Stimulated activated CD8-positive, alpha-beta memory T cell treated with anti-CD3 and anti-CD28 coated beads, Interleukin-12 subunit alpha, Interleukin-12 subunit beta, amount 100 ng/mL, for 4 hours (primary cell): ENCODE data around the gene ST6GALNAC4.

ENCODE experiments used
- DNase-seq: peaks from one replicate; pipeline ENCODE4 v3.0.0-alpha.2; 2020; ENCODE audit warnings: low read depth

Gene ST6GALNAC4

DNA sequence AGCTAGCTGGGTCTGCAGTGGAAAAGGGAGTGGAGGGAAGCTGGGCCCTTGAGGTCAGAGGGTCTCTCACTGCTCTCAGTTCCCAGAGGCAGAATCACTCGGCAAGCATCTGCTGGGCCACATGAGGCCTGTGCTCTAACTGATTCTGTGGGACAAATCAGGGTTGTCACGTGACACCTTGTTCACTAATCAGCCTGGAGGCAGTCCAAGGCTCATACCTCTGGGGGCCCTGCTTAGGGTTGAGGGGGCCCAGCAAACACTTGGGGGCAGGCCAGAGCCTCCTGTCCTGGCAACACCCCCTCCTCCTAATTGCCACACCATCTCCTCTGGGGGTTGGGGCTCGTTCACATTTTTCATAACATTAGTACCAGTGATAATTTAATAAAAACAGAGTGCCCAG, 29.9 kb upstream of the ST6GALNAC4 start:
- no peak for DNase-seq

DNA sequence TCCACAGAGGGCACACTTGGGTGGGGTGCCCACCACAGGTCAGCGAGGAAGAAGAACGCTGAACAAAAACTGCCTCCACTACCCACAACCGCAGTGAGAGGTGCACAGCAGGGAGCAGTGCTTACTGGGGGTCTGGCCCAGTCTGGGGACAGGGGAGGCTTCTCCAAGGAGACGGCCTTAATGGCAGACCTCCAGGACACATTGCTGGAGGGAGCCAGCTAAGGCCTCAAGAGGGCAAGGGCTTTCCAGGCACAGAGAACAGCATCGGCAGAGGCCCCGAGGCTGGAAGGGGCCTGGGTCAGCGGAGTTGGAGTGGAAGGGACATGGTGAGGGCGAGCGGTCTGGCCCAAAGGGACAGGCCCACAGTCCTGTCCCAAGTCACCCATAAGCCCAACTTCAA, 29.1 kb upstream of the ST6GALNAC4 start:
- no peak for DNase-seq

- DNase-seq = no peak
These were observed 28.5 kb upstream of the ST6GALNAC4 start for GRCh38 chr9:127945338-127945737.

DNA sequence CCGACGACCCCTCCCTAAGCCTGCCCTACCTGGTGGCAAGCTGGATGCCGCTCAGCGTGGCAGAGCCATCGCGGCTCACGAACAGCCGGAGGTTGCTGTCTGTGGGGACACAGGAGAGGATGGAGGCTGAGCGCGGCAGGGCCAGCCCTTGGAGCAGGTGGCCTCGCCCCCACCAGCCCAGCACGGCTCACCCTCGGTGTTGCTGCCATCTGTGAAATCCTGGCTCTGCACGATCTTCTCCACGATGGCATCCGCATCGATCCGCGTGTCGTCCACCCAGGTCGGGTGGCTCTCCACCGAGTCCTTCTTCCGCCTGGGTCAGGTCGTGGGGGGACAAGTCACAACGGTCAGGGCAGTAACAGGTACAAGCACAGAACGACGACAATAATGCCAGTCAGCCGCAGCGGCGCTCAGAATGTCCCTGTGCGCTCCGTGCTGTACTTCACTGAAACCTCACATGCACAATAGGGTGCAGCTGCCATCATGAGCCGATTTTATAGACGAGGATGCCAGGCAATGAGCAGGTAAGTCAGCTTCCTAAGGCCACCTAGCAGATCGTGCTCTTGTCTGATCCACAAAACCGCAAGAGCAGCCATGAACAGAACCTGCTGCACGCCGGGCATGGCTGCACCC, 27.9 kb upstream of the ST6GALNAC4 start:
- DNase-seq = no peak

DNA sequence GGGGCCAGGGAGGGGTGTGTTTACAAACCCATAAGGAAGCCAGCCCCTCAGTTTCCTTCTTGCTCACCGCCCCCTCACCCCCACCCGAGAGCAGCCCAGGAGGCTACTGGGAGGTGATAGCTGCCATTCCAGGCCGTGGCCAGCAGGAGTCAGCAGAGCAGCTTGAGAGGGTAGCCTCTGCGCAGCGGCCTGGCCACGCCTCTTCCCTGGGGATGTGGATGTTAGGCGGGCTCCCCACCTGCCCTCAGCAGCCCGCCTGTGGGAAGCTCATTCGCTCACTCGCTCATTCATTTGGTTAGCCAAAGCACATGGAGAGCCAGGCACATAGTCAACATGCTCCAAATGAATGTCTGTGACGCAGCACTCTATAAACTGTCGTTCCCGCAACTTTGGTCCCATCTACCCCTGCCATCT, 26.9 kb upstream of the ST6GALNAC4 start:
- peak; percentile 56 for DNase-seq

DNA sequence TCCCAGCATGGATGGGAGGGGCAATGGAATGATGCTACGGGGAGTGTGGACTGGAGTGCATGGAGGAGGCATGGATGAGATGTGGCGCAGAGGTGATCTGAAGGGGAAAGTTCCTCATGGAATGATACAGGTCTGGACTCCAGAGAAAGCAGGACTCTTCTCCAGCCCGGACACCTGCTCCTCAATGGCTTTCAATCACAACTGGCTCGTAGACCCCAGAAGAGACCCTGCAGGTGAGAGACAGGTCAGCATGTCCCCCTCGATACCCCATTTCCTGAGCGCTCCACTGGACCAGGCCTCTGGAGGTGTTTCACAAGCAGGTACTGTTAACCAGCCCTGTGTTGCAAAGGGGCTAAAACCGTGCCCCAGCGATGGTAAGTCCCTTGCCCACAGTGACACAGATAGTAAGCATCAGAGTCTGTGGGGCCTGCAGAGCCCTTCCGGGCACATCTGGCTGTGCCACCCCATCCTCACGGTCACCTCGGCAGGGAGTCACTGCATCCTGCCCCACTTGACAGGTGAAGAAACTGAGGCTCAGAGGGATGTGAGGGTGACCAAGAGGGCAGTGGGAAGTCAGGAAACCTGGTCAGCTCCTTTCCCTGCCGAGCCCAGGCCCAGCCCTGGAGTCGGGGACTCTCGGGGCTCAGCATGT, 26.3 kb upstream of the ST6GALNAC4 start:
- no peak for DNase-seq

GRCh38 chr9:127942216-127943010, 25.6 kb upstream of the ST6GALNAC4 start:
- no peak for DNase-seq

DNA sequence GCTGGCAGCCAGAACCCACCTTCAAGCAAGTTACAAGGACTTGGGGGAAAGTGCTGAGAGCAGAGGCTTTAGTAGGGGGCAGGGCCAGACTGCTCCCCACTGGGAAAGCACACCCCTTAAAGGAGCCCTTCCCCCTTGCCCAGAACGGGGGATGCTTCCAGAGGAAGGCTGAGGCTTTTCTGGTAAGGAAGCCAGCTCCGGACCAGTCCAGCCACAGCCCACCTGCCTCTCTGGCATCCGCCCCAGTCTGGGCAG, 25.0 kb upstream of the ST6GALNAC4 start:
- DNase-seq = no peak

GRCh38 chr9:127941062-127941960, 24.5 kb upstream of the ST6GALNAC4 start:
- DNase-seq = no peak

GRCh38 chr9:127940593-127940992, 23.8 kb upstream of the ST6GALNAC4 start:
- no peak for DNase-seq

DNA sequence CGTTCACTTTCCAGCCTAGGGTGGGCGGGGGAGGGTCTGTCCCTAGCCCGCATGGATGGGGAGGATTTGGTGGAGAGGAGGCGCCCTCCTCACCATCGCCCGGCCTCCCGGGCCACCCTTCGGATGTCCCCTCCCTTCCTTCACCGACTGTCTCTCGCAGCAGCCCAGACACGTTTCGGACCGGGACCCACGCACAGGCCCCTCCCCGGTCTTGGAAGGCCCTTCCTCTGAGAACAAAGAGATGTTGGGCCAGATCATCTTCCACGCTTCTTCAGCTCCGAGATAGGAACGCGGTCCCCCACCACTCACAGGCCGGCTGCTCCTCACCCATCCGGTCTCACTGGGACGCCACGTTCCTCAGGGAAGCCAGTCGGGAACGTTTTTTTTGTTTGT, 21.5 kb upstream of the ST6GALNAC4 start:
- no peak for DNase-seq

- DNase-seq = peak; percentile 74
These were observed 20.8 kb upstream of the ST6GALNAC4 start, which contains the start of gene DPM2 for GRCh38 chr9:127937388-127938297. DPM2 (minus strand) TSS chr9:127937854; CDS start chr9:127937820, 34 bp downstream.

DNA sequence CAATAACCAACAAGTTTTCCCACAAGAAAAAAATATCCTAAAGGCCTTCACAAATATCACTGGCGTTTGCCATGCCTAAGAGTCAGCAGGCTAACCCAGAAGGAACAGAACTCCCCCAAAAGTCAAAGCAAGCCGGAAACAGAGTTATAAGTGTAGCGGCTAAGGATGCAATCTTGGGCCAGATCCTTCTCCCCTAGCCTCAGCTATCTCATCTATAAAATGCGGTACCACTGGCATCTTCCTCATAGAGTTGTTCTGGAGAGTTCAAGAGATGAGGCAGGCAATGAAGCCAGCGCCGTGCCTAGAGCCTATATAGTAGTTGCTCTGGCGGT, 20.2 kb upstream of the ST6GALNAC4 start:
- DNase-seq = no peak

DNA sequence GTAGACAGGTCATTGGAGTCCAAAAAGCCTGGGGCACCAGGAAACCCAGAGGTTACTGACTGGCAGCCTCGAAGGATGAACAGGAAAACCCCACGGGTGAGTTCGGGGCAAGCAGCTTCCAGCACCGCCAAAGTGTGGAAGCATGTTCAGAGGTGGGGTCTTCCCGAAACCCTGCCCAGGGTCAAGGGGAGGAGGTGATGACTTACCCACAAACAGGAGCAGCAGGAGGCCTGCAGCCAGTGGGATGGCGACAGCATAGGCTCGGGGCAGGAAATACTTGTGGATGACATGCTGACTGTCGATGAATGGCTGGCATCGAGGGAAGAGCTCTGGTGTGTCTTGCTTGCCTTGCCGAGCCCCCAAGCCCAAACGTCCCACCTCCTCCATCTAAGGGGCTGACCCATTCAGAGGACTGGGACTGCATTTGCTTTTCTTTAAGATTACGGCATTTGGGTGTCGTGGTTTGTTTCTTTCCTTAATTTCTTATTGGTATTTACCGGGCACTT, 19.6 kb upstream of the ST6GALNAC4 start:
- no peak for DNase-seq

- no peak for DNase-seq
These were observed 19.0 kb upstream of the ST6GALNAC4 start for GRCh38 chr9:127935765-127936221.

DNA sequence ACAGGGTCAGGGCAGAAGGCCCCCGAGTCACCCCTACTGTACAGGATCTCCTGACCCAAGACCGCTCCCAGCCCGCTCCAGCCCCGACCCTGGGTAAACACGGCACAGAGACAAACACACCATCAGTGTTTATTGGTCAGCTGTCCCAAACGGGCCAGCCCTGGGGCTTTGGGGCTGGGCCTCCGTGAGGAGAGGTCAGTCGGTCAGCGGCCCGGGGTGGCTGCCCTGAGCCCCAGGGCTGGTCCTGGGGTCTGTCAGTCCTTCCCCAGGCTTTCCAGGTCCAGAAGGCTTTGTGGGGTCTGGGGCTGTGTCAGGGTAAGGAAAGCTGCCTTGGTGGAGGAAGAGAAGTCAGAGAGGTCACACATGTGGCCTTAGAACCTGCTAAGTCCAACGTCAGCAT, 18.1 kb upstream of the ST6GALNAC4 start:
- no peak for DNase-seq

GRCh38 chr9:127934248-127934647, 17.4 kb upstream of the ST6GALNAC4 start:
- no peak for DNase-seq

DNA sequence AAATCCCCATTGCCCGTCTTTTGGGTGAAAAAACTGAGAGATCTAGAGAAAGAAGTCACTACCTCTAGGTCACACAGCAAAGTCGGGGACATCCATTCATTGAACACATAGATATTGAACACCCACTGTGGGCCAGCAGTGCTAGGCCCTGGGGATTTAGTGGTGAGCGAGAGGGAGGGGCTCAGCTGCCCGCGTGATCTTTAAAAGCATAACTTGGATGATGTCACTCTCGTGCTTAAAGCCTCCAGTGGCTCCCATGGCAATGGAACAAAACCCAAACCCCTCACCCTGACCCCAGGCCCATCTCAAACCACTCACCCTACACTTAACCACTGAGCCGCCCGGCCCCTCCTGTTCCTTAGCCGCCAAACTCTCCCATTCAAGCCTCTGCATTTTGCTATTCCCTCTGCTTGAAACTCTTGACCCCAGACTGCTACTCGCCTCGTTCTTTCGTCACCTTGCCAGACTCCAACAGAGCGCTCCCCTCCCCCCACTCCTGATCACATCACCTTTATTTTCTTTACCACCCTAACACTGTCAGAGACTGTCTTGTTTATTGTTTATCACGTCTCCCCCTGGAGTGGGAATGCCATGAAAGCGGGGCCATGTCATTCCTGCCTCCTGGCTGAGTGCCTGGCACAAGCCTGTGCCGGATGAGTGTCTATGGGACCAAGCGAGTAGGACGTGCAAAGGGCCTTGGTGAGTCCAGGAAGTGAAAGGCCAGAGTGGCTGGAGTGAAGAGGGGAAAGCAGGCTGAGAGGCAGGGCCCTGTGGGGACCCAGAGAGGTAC, 14.4 kb upstream of the ST6GALNAC4 start:
- no peak for DNase-seq

- DNase-seq = peak; percentile 58
These were observed 13.6 kb upstream of the ST6GALNAC4 start, which contains the start of gene PIP5KL1 for GRCh38 chr9:127930231-127931091. PIP5KL1 (minus strand) TSS chr9:127930777; CDS start chr9:127930752, 25 bp downstream.
